Measurements from ENCODE around the gene UBE2S. TPM values are rescaled to one million over a fixed set of nuclear protein-coding genes. Genes with fewer than 3 reads are reported as not detected.

The UBE2S gene
- total and polyA plus RNA-seq, 10 of the 15 experiments (the other 5 are each of a cell fraction or from before 2014, with no cell fraction given): 2.3 to 640 (median 127) TPM

DNA sequence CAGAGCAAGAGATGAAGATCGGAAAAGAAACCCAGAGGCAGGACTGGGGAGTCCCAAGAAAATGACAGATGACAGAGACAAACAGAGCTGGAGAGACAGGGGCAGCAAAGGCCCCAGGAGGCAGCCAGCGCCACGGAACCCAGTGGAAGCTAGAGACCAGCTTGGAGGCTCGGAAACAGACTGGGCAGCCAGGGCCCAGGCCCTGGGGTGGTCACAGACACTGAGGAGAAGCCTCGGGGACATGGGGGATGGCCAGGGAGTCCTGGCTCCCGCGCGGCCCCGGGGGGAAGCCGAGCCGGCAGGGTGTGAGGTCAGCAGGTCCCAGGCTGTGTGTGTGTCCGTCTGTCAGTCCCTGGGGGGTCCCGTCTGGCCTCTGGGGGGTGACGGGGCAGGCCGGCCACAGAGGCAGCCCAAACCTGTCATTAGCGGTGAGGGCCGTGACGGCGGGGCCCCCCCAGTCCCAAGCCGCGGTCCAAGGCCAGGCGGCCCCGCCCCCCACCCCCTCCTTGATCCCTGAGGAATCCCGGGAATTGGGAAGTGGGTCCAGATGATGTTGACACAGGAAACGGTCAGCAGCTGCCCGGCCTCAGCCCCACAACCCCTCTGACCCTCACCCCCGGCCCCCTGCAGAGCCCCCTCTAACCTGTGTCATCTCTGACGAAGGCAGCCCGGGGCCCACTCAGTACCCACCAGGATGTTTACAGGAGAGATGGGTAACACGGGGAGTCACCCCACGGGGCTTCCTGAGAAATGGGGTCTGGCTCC lies 33.4 kb downstream of the UBE2S start (continued):
- TF ChIP-seq, protein P1, sequence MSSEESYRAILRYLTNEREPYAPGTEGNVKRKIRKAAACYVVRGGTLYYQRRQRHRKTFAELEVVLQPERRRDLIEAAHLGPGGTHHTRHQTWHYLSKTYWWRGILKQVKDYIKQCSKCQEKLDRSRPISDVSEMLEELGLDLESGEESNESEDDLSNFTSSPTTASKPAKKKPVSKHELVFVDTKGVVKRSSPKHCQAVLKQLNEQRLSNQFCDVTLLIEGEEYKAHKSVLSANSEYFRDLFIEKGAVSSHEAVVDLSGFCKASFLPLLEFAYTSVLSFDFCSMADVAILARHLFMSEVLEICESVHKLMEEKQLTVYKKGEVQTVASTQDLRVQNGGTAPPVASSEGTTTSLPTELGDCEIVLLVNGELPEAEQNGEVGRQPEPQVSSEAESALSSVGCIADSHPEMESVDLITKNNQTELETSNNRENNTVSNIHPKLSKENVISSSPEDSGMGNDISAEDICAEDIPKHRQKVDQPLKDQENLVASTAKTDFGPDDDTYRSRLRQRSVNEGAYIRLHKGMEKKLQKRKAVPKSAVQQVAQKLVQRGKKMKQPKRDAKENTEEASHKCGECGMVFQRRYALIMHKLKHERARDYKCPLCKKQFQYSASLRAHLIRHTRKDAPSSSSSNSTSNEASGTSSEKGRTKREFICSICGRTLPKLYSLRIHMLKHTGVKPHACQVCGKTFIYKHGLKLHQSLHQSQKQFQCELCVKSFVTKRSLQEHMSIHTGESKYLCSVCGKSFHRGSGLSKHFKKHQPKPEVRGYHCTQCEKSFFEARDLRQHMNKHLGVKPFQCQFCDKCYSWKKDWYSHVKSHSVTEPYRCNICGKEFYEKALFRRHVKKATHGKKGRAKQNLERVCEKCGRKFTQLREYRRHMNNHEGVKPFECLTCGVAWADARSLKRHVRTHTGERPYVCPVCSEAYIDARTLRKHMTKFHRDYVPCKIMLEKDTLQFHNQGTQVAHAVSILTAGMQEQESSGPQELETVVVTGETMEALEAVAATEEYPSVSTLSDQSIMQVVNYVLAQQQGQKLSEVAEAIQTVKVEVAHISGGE (CRISPR knock-in tag; IDR thresholded peaks at IDR 0.05): no peak
- TF ChIP-seq CREM (IDR thresholded peaks at IDR 0.05; ENCODE audit: low read depth) (no peak), KLF5 (IDR thresholded peaks at IDR 0.05; ENCODE audit: partially characterized antibody) (no peak), LARP7 (IDR thresholded peaks at IDR 0.05) (no peak), EGR1 (IDR thresholded peaks at IDR 0.05; ENCODE audit: borderline replicate concordance in 1 of 2, low read depth in 2 of 2, low read length in 2 of 2) (no peak), ZNF207 (IDR thresholded peaks at IDR 0.05; ENCODE audit: borderline replicate concordance) (no peak)

DNA sequence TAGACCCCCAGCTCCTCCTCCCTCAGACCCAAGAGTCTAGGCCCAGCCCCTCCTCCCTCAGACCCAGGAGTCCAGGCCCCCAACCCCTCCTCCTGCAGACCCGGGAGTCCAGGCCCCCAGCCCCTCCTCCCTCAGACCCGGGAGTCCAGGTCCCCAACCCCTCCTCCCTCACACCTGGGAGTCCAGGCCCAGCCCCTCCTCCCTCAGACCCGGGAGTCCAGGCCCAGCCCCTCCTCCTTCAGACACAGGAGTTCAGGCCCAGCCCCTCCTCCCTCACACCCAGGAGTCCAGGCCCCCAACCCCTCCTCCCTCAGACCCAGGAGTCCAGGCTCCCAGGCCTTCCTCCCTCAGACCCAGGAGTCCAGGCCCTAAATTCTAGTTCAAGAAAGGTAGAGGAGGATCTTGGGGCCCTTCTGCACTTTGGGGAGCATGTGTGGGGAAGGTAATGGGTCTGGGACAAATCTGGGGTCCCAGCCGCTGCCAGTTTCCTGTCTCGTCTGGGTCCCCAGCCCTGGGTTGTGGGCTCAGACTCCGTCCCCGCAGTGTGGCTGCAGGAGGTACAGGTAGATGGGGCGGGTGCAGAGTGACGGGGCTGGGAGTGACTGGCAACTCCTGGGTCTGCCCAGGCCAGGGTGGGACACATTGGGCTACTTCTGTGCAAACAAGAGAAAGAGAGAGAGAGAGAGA lies 34.1 kb downstream of the UBE2S start:
- DNase-seq (ENCODE audit: low read depth, low spot score) (no peak), FAIRE-seq (no peak), ATAC-seq (no peak)
- Histone ChIP-seq H3K4me3 (no peak overlapping the region), H3K4me1 (ENCODE audit: control insufficient read depth, insufficient read depth, low read length) (no peaks in the 10 kb centered on the region), H3K27me3 (replicated peaks in 1 of 2; ENCODE audit: control insufficient read depth in 2 of 2, insufficient read depth in 2 of 2, low read length in 1 of 2) (peaks cover 3 to 10% of the 10 kb centered on the region in 2 experiments), H3K27ac (ENCODE audit: control insufficient read depth, insufficient read depth) (no peak overlapping the region), H4K20me1 (ENCODE audit: control insufficient read depth, insufficient read depth) (no peaks in the 10 kb centered on the region), H3K9me3 (replicated peaks; ENCODE audit: control insufficient read depth, insufficient read depth, low read length) (no peaks in the 10 kb centered on the region), H3K4me2 (ENCODE audit: control insufficient read depth, insufficient read depth) (no peak overlapping the region), H3K79me2 (ENCODE audit: control insufficient read depth, insufficient read depth, low read length) (no peaks in the 10 kb centered on the region), H2AFZ (ENCODE audit: control insufficient read depth, low read depth, low read length) (no peak overlapping the region), H3K36me3 (ENCODE audit: control insufficient read depth in 2 of 2, insufficient read depth in 2 of 2, low read length in 1 of 2) (no peaks in the 10 kb centered on the region), H3K9ac (ENCODE audit: control insufficient read depth, insufficient read depth, low read length) (no peak overlapping the region)
- RAD21 ChIA-PET (ENCODE audit: unreplicated experiment): no interaction called here
- in situ Hi-C loops (cut with MboI): no loop called here
- SMC1A ChIA-PET (ENCODE audit: uncharacterized antibody, unreplicated experiment): no interaction called here
- POLR2A ChIA-PET: no interaction called here
- CTCF ChIA-PET: no interaction called here
- no TSS peak for BruUV-seq (replicated peaks)
- intact Hi-C loops (cut with micrococcal nuclease; ENCODE audit: unreplicated experiment): no loop called here
- 48% methylated on average over 6 of the region's 9 CpGs for WGBS (ENCODE audit: insufficient coverage, insufficient replicate concordance, low lambda C conversion rate, missing lambda C conversion rate)
- TF ChIP-seq, protein P2, sequence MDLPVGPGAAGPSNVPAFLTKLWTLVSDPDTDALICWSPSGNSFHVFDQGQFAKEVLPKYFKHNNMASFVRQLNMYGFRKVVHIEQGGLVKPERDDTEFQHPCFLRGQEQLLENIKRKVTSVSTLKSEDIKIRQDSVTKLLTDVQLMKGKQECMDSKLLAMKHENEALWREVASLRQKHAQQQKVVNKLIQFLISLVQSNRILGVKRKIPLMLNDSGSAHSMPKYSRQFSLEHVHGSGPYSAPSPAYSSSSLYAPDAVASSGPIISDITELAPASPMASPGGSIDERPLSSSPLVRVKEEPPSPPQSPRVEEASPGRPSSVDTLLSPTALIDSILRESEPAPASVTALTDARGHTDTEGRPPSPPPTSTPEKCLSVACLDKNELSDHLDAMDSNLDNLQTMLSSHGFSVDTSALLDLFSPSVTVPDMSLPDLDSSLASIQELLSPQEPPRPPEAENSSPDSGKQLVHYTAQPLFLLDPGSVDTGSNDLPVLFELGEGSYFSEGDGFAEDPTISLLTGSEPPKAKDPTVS (IDR thresholded peaks at IDR 0.05; ENCODE audit: low read depth, low read length): no peak
- TF ChIP-seq ZNF24 (IDR thresholded peaks at IDR 0.05): no peak
- TF ChIP-seq TBL1XR1 (IDR thresholded peaks at IDR 0.05; ENCODE audit: low read depth, low read length): no peak
- TF ChIP-seq, protein P3, sequence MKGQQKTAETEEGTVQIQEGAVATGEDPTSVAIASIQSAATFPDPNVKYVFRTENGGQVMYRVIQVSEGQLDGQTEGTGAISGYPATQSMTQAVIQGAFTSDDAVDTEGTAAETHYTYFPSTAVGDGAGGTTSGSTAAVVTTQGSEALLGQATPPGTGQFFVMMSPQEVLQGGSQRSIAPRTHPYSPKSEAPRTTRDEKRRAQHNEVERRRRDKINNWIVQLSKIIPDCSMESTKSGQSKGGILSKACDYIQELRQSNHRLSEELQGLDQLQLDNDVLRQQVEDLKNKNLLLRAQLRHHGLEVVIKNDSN (IDR thresholded peaks at IDR 0.05; ENCODE audit: borderline replicate concordance, extremely low read length, insufficient read depth, low read depth, low read length): no peak
- TF ChIP-seq POLR2AphosphoS5 (IDR thresholded peaks at IDR 0.05; ENCODE audit: low read length): no peak
- no peak for TF ChIP-seq FOS (IDR thresholded peaks at IDR 0.05; ENCODE audit: borderline replicate concordance, extremely low read depth, insufficient read length)
- no peak for TF ChIP-seq EZH2 (IDR thresholded peaks at IDR 0.05; ENCODE audit: borderline replicate concordance, control insufficient read depth, low read depth, low read length)
- TF ChIP-seq ZBED1 (IDR thresholded peaks at IDR 0.05; ENCODE audit: borderline replicate concordance): no peak
- no peak for TF ChIP-seq RFX5 (IDR thresholded peaks at IDR 0.05; ENCODE audit: low read depth, low read length)
- no peak for TF ChIP-seq SREBF2 (IDR thresholded peaks at IDR 0.05; ENCODE audit: low read length)
- TF ChIP-seq POLR2AphosphoS2 (IDR thresholded peaks at IDR 0.05; ENCODE audit: low read depth, low read length): no peak
